Osteocyte (in vitro differentiated cells): ENCODE measurements around the gene DHRS7B. TPM values are rescaled to one million over a fixed set of nuclear protein-coding genes. Genes with fewer than 3 reads are reported as not detected.

ENCODE experiments used
- DNase-seq: peaks from one replicate; pipeline ENCODE4 v3.0.0; 2021; ENCODE audit warnings: mixed read lengths; ENCODE audit not compliant: unreplicated experiment; ENCODE audit errors: extremely low spot score
- H3K27ac Mint-ChIP-seq: one replicate; pipeline ENCODE4 v1.8.0; 2021; ENCODE audit warnings: mild to moderate bottlenecking, mixed read lengths; ENCODE audit not compliant: unreplicated experiment
- H3K27me3 Mint-ChIP-seq: one replicate; pipeline ENCODE4 v1.8.0; 2021; ENCODE audit warnings: mixed read lengths; ENCODE audit not compliant: unreplicated experiment
- H3K36me3 Mint-ChIP-seq: one replicate; pipeline ENCODE4 v1.8.0; 2021; ENCODE audit warnings: mixed read lengths; ENCODE audit not compliant: unreplicated experiment
- H3K4me1 Mint-ChIP-seq: one replicate; pipeline ENCODE4 v1.8.0; 2021; ENCODE audit warnings: mixed read lengths; ENCODE audit not compliant: unreplicated experiment
- H3K4me3 Mint-ChIP-seq: one replicate; pipeline ENCODE4 v1.8.0; 2021; ENCODE audit warnings: mild to moderate bottlenecking, moderate library complexity, mixed read lengths; ENCODE audit not compliant: unreplicated experiment
- H3K9me3 Mint-ChIP-seq: one replicate; pipeline ENCODE4 v1.8.0; 2021; ENCODE audit warnings: mixed read lengths; ENCODE audit not compliant: unreplicated experiment
- total RNA-seq: library from RNA; stranded (reverse); gene quantifications from 2 replicates; pipeline ENCODE4 v1.2.1, GENCODE V29; 2021
- TF ChIP-seq, protein P1 (sequence below): fragments of 200-600 bp; sonication (generic); IDR thresholded peaks from 2 replicates; pipeline ENCODE4 v1.5.0; 2021; ENCODE audit warnings: antibody characterized with exemption, mild to moderate bottlenecking, moderate library complexity

DHRS7B gene
- total RNA-seq, 1 donor from 2014 or later: 15.7 TPM

DNA sequence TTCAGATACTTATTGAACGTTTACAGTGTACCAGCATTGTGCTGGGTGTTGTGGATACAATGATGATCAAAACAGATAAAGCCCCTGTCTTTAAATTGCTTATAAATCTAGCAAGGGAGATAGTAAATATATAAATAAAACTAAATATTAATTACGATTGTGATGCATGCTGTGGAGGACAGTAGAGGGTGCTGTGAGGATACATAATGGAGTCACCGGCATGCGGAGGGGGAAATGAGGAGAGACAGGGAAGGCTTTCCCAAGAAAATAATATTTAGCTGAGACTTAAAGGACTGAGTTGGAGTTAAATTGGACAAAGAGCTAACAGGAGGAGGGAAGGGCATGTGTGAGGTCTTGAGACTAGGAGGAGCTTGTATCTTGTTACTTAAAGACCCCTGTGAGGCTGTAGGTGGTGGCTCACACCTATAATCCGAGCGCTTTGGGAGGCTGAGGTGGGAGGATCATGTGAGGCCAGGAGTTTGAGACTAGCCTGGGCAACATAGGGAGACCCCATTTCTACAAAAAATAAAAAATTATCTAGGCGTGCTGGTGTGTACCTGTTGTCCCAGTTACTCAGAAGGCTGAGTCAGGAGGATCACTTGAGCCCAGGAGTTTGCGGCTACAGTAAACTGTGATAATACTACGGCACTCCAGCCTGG is 2.4 kb downstream of the DHRS7B start:
- Mint-ChIP-seq H3K4me3 (peak overlapping the region; percentile 53), H3K36me3 (no peaks in the 10 kb centered on the region), H3K9me3 (no peaks in the 10 kb centered on the region), H3K27ac (no peak overlapping the region), H3K27me3 (peaks cover 12% of the 10 kb centered on the region), H3K4me1 (peaks cover 19% of the 10 kb centered on the region)
- no peak for DNase-seq
- TF ChIP-seq, protein P1, sequence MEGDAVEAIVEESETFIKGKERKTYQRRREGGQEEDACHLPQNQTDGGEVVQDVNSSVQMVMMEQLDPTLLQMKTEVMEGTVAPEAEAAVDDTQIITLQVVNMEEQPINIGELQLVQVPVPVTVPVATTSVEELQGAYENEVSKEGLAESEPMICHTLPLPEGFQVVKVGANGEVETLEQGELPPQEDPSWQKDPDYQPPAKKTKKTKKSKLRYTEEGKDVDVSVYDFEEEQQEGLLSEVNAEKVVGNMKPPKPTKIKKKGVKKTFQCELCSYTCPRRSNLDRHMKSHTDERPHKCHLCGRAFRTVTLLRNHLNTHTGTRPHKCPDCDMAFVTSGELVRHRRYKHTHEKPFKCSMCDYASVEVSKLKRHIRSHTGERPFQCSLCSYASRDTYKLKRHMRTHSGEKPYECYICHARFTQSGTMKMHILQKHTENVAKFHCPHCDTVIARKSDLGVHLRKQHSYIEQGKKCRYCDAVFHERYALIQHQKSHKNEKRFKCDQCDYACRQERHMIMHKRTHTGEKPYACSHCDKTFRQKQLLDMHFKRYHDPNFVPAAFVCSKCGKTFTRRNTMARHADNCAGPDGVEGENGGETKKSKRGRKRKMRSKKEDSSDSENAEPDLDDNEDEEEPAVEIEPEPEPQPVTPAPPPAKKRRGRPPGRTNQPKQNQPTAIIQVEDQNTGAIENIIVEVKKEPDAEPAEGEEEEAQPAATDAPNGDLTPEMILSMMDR: peak; percentile 59

DNA sequence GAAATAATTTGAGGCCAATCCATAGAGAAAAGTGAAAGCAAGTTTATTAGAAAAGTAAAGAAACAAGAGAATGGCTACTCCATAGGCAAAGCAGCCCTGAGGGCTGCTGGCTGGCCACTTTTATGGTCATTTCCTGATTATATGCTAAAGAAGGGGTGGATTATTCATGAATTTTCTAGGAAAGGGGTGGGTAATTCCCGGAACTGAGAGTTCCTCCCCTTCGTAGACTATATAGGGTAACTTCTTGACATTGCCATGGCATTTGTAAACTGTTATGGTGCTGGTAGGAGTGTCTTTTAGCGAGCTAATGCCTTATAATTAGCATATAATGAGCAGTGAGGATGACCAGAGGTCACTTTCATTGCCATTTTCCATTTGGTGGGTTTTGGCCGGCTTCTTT is 4.4 kb downstream of the DHRS7B start:
- Mint-ChIP-seq H3K9me3 (no peaks in the 10 kb centered on the region), H3K4me3 (no peak overlapping the region), H3K27me3 (peaks cover 4% of the 10 kb centered on the region), H3K4me1 (peaks cover 19% of the 10 kb centered on the region), H3K27ac (no peak overlapping the region), H3K36me3 (no peaks in the 10 kb centered on the region)
- no peak for DNase-seq
- TF ChIP-seq, protein P1: no peak

DNA sequence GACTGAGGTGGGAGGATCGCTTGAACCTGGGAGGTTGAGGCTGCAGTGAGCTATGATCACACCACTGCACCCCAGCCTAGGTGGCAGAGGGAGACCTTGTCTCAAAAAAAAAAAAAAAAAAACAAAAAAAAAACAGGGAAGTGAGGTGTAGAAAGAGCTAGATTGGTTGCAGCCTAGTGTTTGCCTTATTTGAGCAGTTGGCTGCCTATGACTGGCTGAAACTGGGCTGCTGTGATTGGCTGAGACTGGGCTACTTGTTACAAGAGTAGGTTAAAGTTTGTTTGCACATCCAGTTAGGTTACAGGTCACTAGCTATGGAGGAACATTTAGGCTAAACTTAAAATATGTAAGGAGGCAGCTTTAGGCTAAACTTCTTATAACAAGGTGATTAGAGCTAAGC is 5.7 kb downstream of the DHRS7B start:
- TF ChIP-seq, protein P1: no peak
- no peaks in the 10 kb centered on the region for H3K9me3 Mint-ChIP-seq
- no peak overlapping the region for H3K27ac Mint-ChIP-seq
- no peaks in the 10 kb centered on the region for H3K27me3 Mint-ChIP-seq
- H3K4me3 Mint-ChIP-seq: no peak overlapping the region
- no peak for DNase-seq
- H3K4me1 Mint-ChIP-seq: peaks cover 8% of the 10 kb centered on the region
- no peaks in the 10 kb centered on the region for H3K36me3 Mint-ChIP-seq

DNA sequence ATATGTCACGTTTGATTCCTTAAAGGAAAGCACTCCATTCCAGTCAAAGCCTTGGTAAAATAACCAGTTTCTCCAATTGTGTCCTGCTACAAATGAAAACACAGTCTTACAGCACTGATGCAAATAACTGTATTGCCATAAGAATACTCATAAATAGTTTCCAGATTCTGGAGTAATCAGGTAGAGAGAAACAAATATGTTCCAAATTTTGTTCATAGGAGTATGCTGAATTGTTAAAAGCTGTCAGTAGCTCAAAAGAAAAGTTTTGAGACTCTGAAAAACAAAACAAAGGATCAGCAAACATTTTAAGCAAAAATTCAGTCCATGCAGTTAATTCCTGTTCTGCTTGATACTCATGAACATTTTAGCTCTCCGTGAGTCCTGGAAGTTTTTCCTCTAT is 7.8 kb downstream of the DHRS7B start:
- H3K27ac Mint-ChIP-seq: no peak overlapping the region
- DNase-seq: no peak
- H3K27me3 Mint-ChIP-seq: no peaks in the 10 kb centered on the region
- no peak overlapping the region for H3K4me3 Mint-ChIP-seq
- H3K36me3 Mint-ChIP-seq: peaks cover 2% of the 10 kb centered on the region
- no peaks in the 10 kb centered on the region for H3K4me1 Mint-ChIP-seq
- H3K9me3 Mint-ChIP-seq: peaks cover 3% of the 10 kb centered on the region
- TF ChIP-seq, protein P1: no peak

DNA sequence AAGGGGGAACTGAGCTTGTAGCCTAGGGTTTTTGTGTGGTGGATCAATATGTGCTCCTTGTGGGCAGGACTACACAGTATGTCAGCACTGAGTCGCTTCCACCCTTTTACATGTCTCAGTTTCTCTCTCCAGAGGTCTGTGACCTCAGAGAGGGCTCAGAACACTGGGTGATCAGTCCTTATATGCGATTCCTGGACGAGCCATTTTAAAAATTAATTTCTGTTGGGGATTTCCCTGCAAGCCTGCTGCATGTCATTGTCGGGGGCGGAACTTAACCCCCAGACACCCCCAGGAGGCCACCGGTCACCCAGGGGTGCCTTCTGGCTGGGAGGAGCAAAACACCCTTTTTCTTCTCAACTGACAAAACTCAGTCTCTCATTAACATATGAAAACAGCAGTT is 14.1 kb downstream of the DHRS7B start:
- H3K36me3 Mint-ChIP-seq: peaks cover 5% of the 10 kb centered on the region
- H3K9me3 Mint-ChIP-seq: peaks cover 3% of the 10 kb centered on the region
- TF ChIP-seq, protein P1: no peak
- no peaks in the 10 kb centered on the region for H3K4me1 Mint-ChIP-seq
- no peak overlapping the region for H3K27ac Mint-ChIP-seq
- no peaks in the 10 kb centered on the region for H3K27me3 Mint-ChIP-seq
- DNase-seq: peak; percentile 36
- no peak overlapping the region for H3K4me3 Mint-ChIP-seq
